Medulla oblongata (tissue), 1 donor: ENCODE data around the gene PYCARD.
"Not testable (repeated sequence)": the region's sequence is repeated elsewhere in the genome, so short reads cannot be mapped to it uniquely, and the experiment has no call there.

Source experiments
- DNase-seq: peaks from one replicate; pipeline ENCODE4 v3.0.0-alpha.2; 2015; ENCODE audit errors: extremely low spot score

Gene PYCARD

GRCh38 chr16:31191697-31192428 lies 10.7 kb downstream of the PYCARD start:
- no peak for DNase-seq

- no peak for DNase-seq
These were observed 11.6 kb downstream of the PYCARD start for GRCh38 chr16:31190818-31191444.

- no peak for DNase-seq
These were observed 12.5 kb downstream of the PYCARD start for GRCh38 chr16:31190061-31190460.

- DNase-seq = no peak
These were observed 13.2 kb downstream of the PYCARD start for GRCh38 chr16:31189412-31189778.

- DNase-seq = no peak
These were observed 13.8 kb downstream of the PYCARD start for GRCh38 chr16:31188450-31189411.

GRCh38 chr16:31187808-31188189 lies 14.8 kb downstream of the PYCARD start:
- DNase-seq = no peak

GRCh38 chr16:31186930-31187807 lies 15.4 kb downstream of the PYCARD start:
- no peak for DNase-seq

- DNase-seq = peak; percentile 7
These were observed 16.4 kb downstream of the PYCARD start for GRCh38 chr16:31186176-31186575.

GRCh38 chr16:31185339-31185738 lies 17.2 kb downstream of the PYCARD start:
- no peak for DNase-seq

GRCh38 chr16:31184888-31185287 lies 17.7 kb downstream of the PYCARD start:
- DNase-seq = no peak

GRCh38 chr16:31183432-31184428 lies 18.8 kb downstream of the PYCARD start:
- no peak for DNase-seq

- no peak for DNase-seq
These were observed 20.2 kb downstream of the PYCARD start for GRCh38 chr16:31182391-31182790.

- peak; percentile 26 for DNase-seq
These were observed 21.3 kb downstream of the PYCARD start for GRCh38 chr16:31181102-31181830.

GRCh38 chr16:31179747-31180459 lies 22.7 kb downstream of the PYCARD start, which contains the start of gene FUS:
Gene FUS (plus strand): TSS chr16:31180139. CDS start chr16:31180215, 76 bp downstream.
- peak; percentile 96 for DNase-seq

GRCh38 chr16:31179219-31179746 lies 23.3 kb downstream of the PYCARD start:
- peak; percentile 14 for DNase-seq

- no peak for DNase-seq
These were observed 25.4 kb downstream of the PYCARD start for GRCh38 chr16:31177136-31177535.

GRCh38 chr16:31170048-31170447 lies 32.5 kb downstream of the PYCARD start:
- DNase-seq = not testable (repeated sequence)

- no peak for DNase-seq
These were observed 33.7 kb downstream of the PYCARD start for GRCh38 chr16:31168848-31169247.
